Esophagus muscularis mucosa (tissue), 4 donors: ENCODE results near the gene PROZ.

Experiments used
- CTCF ChIP-seq, 3 experiments: fragments of 200-600 bp in 2 of 3; fragments of 450-650 bp in 1 of 3; sonication (generic) in 2 of 3; IDR thresholded peaks; one replicate each; pipeline ENCODE4 v1.5.1; 2017 to 2019; ENCODE audit warnings: antibody characterized with exemption in 3 of 3, mild to moderate bottlenecking in 2 of 3, moderate library complexity in 1 of 3
- EP300 ChIP-seq: sonication (generic); formaldehyde crosslinking; IDR thresholded peaks from one replicate; pipeline ENCODE4 v1.6.1; 2017; ENCODE audit warnings: antibody characterized with exemption
- POLR2A ChIP-seq: fragments of 450-650 bp; IDR thresholded peaks from one replicate; pipeline ENCODE4 v1.6.1; 2017; ENCODE audit warnings: antibody characterized with exemption, moderate library complexity, mild to moderate bottlenecking, low read depth
- POLR2AphosphoS5 ChIP-seq, 2 donors: sonication (generic); formaldehyde crosslinking; IDR thresholded peaks; one replicate each; pipeline ENCODE4 v1.6.1; 2017; ENCODE audit warnings: antibody characterized with exemption in 2 of 2

- TF ChIP-seq POLR2AphosphoS5 (IDR thresholded peaks at IDR 0.05) (no peak), CTCF (IDR thresholded peaks at IDR 0.05) (no peak), EP300 (no peak), POLR2A (no peak)
Measured at GRCh38 chr13:113178070-113178895, 19.8 kb downstream of the PROZ start.
